Astrocyte (in vitro differentiated cells and primary cell): ENCODE results near the gene RALGAPA2. TPM values are rescaled to one million over a fixed set of nuclear protein-coding genes. Genes with fewer than 3 reads are reported as not detected.

Experiments
- DNase-seq: peaks from one replicate; pipeline ENCODE4 v3.0.0-alpha.2; 2010; ENCODE audit warnings: low read depth
- FAIRE-seq: peaks from 2 replicates; lab custom pipeline; 2011; peaks lifted over from hg19 to GRCh38; lab: Jason Lieb, UNC
- H2AFZ ChIP-seq: 2 replicates; pipeline ENCODE4 v1.6.0; 2012; ENCODE audit warnings: low read depth, low read length, inconsistent platforms
- H3K27ac ChIP-seq: 2 replicates; pipeline ENCODE4 v1.5.1; 2011; ENCODE audit warnings: low read depth, low read length, inconsistent platforms
- H3K27me3 ChIP-seq: 2 replicates; pipeline ENCODE4 v1.6.0; 2011; ENCODE audit warnings: low read length, inconsistent platforms; ENCODE audit not compliant: insufficient read depth
- H3K36me3 ChIP-seq: 2 replicates; pipeline ENCODE4 v1.5.1; 2011; ENCODE audit warnings: low read length, inconsistent platforms; ENCODE audit not compliant: insufficient read depth
- H3K4me1 ChIP-seq: 2 replicates; pipeline ENCODE4 v1.5.1; 2011; ENCODE audit warnings: low read length, inconsistent platforms; ENCODE audit not compliant: insufficient read depth
- H3K4me2 ChIP-seq: 2 replicates; pipeline ENCODE4 v1.6.0; 2012; ENCODE audit warnings: low read length, inconsistent platforms
- H3K4me3 ChIP-seq: 2 replicates; pipeline ENCODE4 v1.5.1; 2011; ENCODE audit warnings: low read depth, mild to moderate bottlenecking, low read length, inconsistent platforms; ENCODE audit not compliant: insufficient read depth
- H3K79me2 ChIP-seq: 2 replicates; pipeline ENCODE4 v1.6.0; 2012; ENCODE audit warnings: mild to moderate bottlenecking, low read length, inconsistent platforms; ENCODE audit not compliant: insufficient read depth
- H3K9ac ChIP-seq: 2 replicates; pipeline ENCODE4 v1.6.0; 2012; ENCODE audit warnings: mild to moderate bottlenecking, low read length, inconsistent platforms
- H3K9me3 ChIP-seq: 2 replicates; pipeline ENCODE4 v1.5.1; 2012; ENCODE audit warnings: low read depth, mild to moderate bottlenecking, low read length, inconsistent platforms; ENCODE audit not compliant: insufficient read depth
- H4K20me1 ChIP-seq: 2 replicates; pipeline ENCODE4 v1.6.0; 2012; ENCODE audit warnings: low read length, inconsistent platforms; ENCODE audit not compliant: insufficient read depth
- H3K27ac Mint-ChIP-seq: one replicate; pipeline ENCODE4 v1.8.0; 2021; ENCODE audit warnings: mild to moderate bottlenecking, mixed read lengths; ENCODE audit not compliant: unreplicated experiment
- H3K27me3 Mint-ChIP-seq: one replicate; pipeline ENCODE4 v1.8.0; 2021; ENCODE audit warnings: low read depth, mixed read lengths; ENCODE audit not compliant: unreplicated experiment
- H3K36me3 Mint-ChIP-seq: one replicate; pipeline ENCODE4 v1.8.0; 2021; ENCODE audit warnings: low read depth, mixed read lengths; ENCODE audit not compliant: unreplicated experiment
- H3K4me1 Mint-ChIP-seq: one replicate; pipeline ENCODE4 v1.8.0; 2021; ENCODE audit warnings: low read depth, mixed read lengths; ENCODE audit not compliant: unreplicated experiment
- H3K4me3 Mint-ChIP-seq: one replicate; pipeline ENCODE4 v1.8.0; 2021; ENCODE audit warnings: mild to moderate bottlenecking, moderate library complexity, mixed read lengths; ENCODE audit not compliant: unreplicated experiment
- H3K9me3 Mint-ChIP-seq: one replicate; pipeline ENCODE4 v1.8.0; 2021; ENCODE audit warnings: mild to moderate bottlenecking, mixed read lengths; ENCODE audit not compliant: unreplicated experiment
- EZH2 ChIP-seq: IDR thresholded peaks from 2 replicates; pipeline ENCODE4 v1.6.1; 2012; ENCODE audit warnings: mild to moderate bottlenecking, low read length, inconsistent platforms; ENCODE audit not compliant: insufficient read depth
- total RNA-seq: library from RNA; stranded (reverse); gene quantifications from 2 replicates; pipeline ENCODE4 v1.2.1, GENCODE V29; 2021
- TF ChIP-seq, protein P1 (sequence below): IDR thresholded peaks from 2 replicates; pipeline ENCODE4 v1.5.1; 2011; ENCODE audit warnings: low read depth, mild to moderate bottlenecking, inconsistent platforms, low read length, moderate library complexity; ENCODE audit not compliant: insufficient read depth

Gene RALGAPA2
- total RNA-seq, 1 donor from 2014 or later, result 6.6 TPM

GRCh38 chr20:20627471-20627870, 85.0 kb downstream of the RALGAPA2 start:
- H3K36me3 ChIP-seq, result no peaks in the 10 kb centered on the region
- H3K27me3 ChIP-seq, result no peaks in the 10 kb centered on the region
- no peak overlapping the region for H2AFZ ChIP-seq
- FAIRE-seq (no peak), DNase-seq (no peak)
- H3K4me1 ChIP-seq, result no peaks in the 10 kb centered on the region
- no peak overlapping the region for H3K27ac Mint-ChIP-seq
- H3K4me2 ChIP-seq, result no peak overlapping the region
- H3K27ac ChIP-seq, result no peak overlapping the region
- H3K27me3 Mint-ChIP-seq, result no peaks in the 10 kb centered on the region
- no peaks in the 10 kb centered on the region for H3K36me3 Mint-ChIP-seq
- no peaks in the 10 kb centered on the region for H3K79me2 ChIP-seq
- H3K9ac ChIP-seq, result no peak overlapping the region
- H4K20me1 ChIP-seq, result no peaks in the 10 kb centered on the region
- TF ChIP-seq EZH2, result no peak
- TF ChIP-seq, protein P1, sequence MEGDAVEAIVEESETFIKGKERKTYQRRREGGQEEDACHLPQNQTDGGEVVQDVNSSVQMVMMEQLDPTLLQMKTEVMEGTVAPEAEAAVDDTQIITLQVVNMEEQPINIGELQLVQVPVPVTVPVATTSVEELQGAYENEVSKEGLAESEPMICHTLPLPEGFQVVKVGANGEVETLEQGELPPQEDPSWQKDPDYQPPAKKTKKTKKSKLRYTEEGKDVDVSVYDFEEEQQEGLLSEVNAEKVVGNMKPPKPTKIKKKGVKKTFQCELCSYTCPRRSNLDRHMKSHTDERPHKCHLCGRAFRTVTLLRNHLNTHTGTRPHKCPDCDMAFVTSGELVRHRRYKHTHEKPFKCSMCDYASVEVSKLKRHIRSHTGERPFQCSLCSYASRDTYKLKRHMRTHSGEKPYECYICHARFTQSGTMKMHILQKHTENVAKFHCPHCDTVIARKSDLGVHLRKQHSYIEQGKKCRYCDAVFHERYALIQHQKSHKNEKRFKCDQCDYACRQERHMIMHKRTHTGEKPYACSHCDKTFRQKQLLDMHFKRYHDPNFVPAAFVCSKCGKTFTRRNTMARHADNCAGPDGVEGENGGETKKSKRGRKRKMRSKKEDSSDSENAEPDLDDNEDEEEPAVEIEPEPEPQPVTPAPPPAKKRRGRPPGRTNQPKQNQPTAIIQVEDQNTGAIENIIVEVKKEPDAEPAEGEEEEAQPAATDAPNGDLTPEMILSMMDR, result no peak
- no peaks in the 10 kb centered on the region for H3K4me1 Mint-ChIP-seq
- no peak overlapping the region for H3K4me3 Mint-ChIP-seq
- no peaks in the 10 kb centered on the region for H3K9me3 ChIP-seq
- H3K9me3 Mint-ChIP-seq, result no peaks in the 10 kb centered on the region
- H3K4me3 ChIP-seq, result no peak overlapping the region

DNA sequence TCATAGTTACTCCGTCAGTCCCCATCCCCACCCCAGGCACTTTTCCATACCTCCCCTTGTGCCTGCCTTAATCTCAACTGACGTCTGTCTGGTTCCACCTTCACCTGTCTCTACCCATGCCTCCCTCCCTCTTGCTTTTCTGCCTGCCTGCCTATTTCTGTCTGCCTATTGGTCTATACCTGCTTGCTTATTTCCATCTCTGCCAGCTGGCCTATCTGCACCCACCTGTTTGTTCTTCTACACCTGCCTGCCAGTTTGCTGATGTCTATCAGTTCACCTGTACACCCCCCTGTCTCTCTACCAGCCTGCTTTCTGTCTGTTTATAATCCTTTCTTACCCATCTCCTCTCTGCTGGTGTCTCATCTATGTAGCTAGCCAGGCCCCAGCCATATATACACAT, 87.5 kb downstream of the RALGAPA2 start:
- H3K4me2 ChIP-seq, result no peak overlapping the region
- Mint-ChIP-seq H3K27me3 (no peaks in the 10 kb centered on the region), H3K9me3 (no peaks in the 10 kb centered on the region), H3K36me3 (no peaks in the 10 kb centered on the region), H3K4me1 (no peaks in the 10 kb centered on the region), H3K27ac (no peak overlapping the region), H3K4me3 (no peak overlapping the region)
- no peak overlapping the region for H2AFZ ChIP-seq
- H3K27ac ChIP-seq, result no peak overlapping the region
- H3K79me2 ChIP-seq, result no peaks in the 10 kb centered on the region
- H3K36me3 ChIP-seq, result no peaks in the 10 kb centered on the region
- H3K4me3 ChIP-seq, result no peak overlapping the region
- H3K9ac ChIP-seq, result no peak overlapping the region
- no peaks in the 10 kb centered on the region for H4K20me1 ChIP-seq
- no peaks in the 10 kb centered on the region for H3K27me3 ChIP-seq
- no peak for DNase-seq
- no peak for TF ChIP-seq EZH2
- TF ChIP-seq, protein P1, result no peak
- no peaks in the 10 kb centered on the region for H3K4me1 ChIP-seq
- FAIRE-seq, result no peak
- no peaks in the 10 kb centered on the region for H3K9me3 ChIP-seq

GRCh38 chr20:20621195-20621594, 91.2 kb downstream of the RALGAPA2 start:
- no peak for FAIRE-seq
- H3K9me3 Mint-ChIP-seq, result no peaks in the 10 kb centered on the region

More at GRCh38 chr20:20621195-20621594, 91.2 kb downstream of the RALGAPA2 start:
- no peak overlapping the region for H3K4me2 ChIP-seq
- no peak overlapping the region for H2AFZ ChIP-seq
- TF ChIP-seq EZH2, result no peak
- TF ChIP-seq, protein P1, result no peak
- no peak for DNase-seq
- no peaks in the 10 kb centered on the region for H3K36me3 Mint-ChIP-seq
- no peaks in the 10 kb centered on the region for H4K20me1 ChIP-seq
- H3K27ac ChIP-seq, result no peak overlapping the region
- H3K27me3 Mint-ChIP-seq, result no peaks in the 10 kb centered on the region
- H3K79me2 ChIP-seq, result no peaks in the 10 kb centered on the region
- H3K27ac Mint-ChIP-seq, result no peak overlapping the region
- peaks cover 3% of the 10 kb centered on the region for H3K4me1 Mint-ChIP-seq
- H3K27me3 ChIP-seq, result no peaks in the 10 kb centered on the region
- H3K9me3 ChIP-seq, result no peaks in the 10 kb centered on the region
- no peak overlapping the region for H3K4me3 Mint-ChIP-seq
- no peaks in the 10 kb centered on the region for H3K36me3 ChIP-seq
- no peaks in the 10 kb centered on the region for H3K4me1 ChIP-seq
- no peak overlapping the region for H3K4me3 ChIP-seq
- no peak overlapping the region for H3K9ac ChIP-seq
